ENCODE results near the gene BORCS5.

- TF ChIP-seq, protein P1, sequence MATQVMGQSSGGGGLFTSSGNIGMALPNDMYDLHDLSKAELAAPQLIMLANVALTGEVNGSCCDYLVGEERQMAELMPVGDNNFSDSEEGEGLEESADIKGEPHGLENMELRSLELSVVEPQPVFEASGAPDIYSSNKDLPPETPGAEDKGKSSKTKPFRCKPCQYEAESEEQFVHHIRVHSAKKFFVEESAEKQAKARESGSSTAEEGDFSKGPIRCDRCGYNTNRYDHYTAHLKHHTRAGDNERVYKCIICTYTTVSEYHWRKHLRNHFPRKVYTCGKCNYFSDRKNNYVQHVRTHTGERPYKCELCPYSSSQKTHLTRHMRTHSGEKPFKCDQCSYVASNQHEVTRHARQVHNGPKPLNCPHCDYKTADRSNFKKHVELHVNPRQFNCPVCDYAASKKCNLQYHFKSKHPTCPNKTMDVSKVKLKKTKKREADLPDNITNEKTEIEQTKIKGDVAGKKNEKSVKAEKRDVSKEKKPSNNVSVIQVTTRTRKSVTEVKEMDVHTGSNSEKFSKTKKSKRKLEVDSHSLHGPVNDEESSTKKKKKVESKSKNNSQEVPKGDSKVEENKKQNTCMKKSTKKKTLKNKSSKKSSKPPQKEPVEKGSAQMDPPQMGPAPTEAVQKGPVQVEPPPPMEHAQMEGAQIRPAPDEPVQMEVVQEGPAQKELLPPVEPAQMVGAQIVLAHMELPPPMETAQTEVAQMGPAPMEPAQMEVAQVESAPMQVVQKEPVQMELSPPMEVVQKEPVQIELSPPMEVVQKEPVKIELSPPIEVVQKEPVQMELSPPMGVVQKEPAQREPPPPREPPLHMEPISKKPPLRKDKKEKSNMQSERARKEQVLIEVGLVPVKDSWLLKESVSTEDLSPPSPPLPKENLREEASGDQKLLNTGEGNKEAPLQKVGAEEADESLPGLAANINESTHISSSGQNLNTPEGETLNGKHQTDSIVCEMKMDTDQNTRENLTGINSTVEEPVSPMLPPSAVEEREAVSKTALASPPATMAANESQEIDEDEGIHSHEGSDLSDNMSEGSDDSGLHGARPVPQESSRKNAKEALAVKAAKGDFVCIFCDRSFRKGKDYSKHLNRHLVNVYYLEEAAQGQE (IDR thresholded peaks at IDR 0.05; ENCODE audit: insufficient read depth in 1 of 2, low read depth in 2 of 2, low read length in 1 of 2), result no peak
- TF ChIP-seq CTCF (IDR thresholded peaks at IDR 0.05) (no peak), SIN3A (IDR thresholded peaks at IDR 0.05; ENCODE audit: borderline replicate concordance, insufficient read depth, low read depth, low read length) (no peak), POLR2AphosphoS5 (IDR thresholded peaks at IDR 0.05; ENCODE audit: low read depth, low read length) (no peak), TCF7L2 (IDR thresholded peaks at IDR 0.05; ENCODE audit: low read depth, low read length) (no peak)
Measured at GRCh38 chr12:12476857-12477531, 120.1 kb downstream of the BORCS5 start.

Data from Panc1 (cell line).